Measurements from ENCODE around the gene EPN3. TPM values are rescaled to one million over a fixed set of nuclear protein-coding genes. Genes with fewer than 3 reads are reported as not detected.

Gene EPN3
- polyA plus RNA-seq, 1 of the 3 experiments (the other 2 are of a cell fraction): 0.05 TPM

DNA sequence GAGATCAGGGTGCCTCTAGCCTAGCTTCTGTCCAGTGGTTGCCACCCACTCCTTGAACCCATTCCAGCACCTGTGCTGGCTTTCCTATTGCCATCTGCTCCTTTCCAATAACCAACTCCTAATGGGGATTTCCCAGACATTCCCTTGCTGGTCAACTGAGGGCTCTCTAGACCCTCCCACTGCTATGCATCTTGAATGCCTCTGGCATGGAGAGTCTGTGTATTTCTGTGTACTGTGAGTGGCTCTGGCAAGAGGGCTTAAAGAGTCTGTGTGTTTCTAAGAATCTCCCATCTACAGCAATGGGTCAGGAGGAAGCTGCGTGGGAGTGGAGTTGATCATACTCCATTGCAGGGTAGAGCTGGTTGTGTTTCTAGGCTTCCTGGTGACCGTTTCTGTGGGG is 11.0 kb upstream of the EPN3 start:
- no peak overlapping the region for H2AFZ ChIP-seq (ENCODE audit: low read depth)
- no peaks in the 10 kb centered on the region for H3K27me3 ChIP-seq (ENCODE audit: insufficient read depth)
- H4K20me1 ChIP-seq (ENCODE audit: insufficient read depth): no peaks in the 10 kb centered on the region
- ChIA-PET CTCF (interaction anchor here (1.5 to 5.0 kb wide), 5 partner anchors 10 to 42 kb away, joined by 5 to 26 read pairs (median 6); partner anchors contain the start of gene RSAD1), POLR2A (no interaction called here)
- no peak overlapping the region for H3K9ac ChIP-seq
- no peaks in the 10 kb centered on the region for H3K36me3 ChIP-seq (replicated peaks in 1 of 2; ENCODE audit: control insufficient read depth in 1 of 2, insufficient read depth in 2 of 2, low read length in 1 of 2)
- H3K27ac ChIP-seq (ENCODE audit: low read depth in 2 of 2, low read length in 1 of 2): no peak overlapping the region
- H3K4me1 ChIP-seq (ENCODE audit: control insufficient read depth in 1 of 2, insufficient read depth in 2 of 2, low read depth in 1 of 2, low read length in 1 of 2): peaks cover 0 to 7% of the 10 kb centered on the region in 2 experiments; a peak in 1 of 4 replicates
- H3K79me2 ChIP-seq (ENCODE audit: insufficient read depth): no peaks in the 10 kb centered on the region
- no peaks in the 10 kb centered on the region for H3K9me2 ChIP-seq
- H3K4me2 ChIP-seq: no peak overlapping the region
- TF ChIP-seq, protein P1, sequence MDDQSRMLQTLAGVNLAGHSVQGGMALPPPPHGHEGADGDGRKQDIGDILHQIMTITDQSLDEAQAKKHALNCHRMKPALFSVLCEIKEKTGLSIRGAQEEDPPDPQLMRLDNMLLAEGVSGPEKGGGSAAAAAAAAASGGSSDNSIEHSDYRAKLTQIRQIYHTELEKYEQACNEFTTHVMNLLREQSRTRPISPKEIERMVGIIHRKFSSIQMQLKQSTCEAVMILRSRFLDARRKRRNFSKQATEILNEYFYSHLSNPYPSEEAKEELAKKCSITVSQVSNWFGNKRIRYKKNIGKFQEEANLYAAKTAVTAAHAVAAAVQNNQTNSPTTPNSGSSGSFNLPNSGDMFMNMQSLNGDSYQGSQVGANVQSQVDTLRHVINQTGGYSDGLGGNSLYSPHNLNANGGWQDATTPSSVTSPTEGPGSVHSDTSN (IDR thresholded peaks at IDR 0.05): no peak
- TF ChIP-seq, protein P2, sequence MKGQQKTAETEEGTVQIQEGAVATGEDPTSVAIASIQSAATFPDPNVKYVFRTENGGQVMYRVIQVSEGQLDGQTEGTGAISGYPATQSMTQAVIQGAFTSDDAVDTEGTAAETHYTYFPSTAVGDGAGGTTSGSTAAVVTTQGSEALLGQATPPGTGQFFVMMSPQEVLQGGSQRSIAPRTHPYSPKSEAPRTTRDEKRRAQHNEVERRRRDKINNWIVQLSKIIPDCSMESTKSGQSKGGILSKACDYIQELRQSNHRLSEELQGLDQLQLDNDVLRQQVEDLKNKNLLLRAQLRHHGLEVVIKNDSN (IDR thresholded peaks at IDR 0.05; ENCODE audit: borderline replicate concordance, low read depth): no peak
- no peak for TF ChIP-seq TAF1 (IDR thresholded peaks at IDR 0.05; ENCODE audit: borderline replicate concordance, low read depth, low read length)
- no peak for TF ChIP-seq FOXJ3 (CRISPR knock-in tag; IDR thresholded peaks at IDR 0.05)
- no peak for TF ChIP-seq MEF2A (IDR thresholded peaks at IDR 0.05; ENCODE audit: borderline replicate concordance, low read depth)
- TF ChIP-seq CHD2 (IDR thresholded peaks at IDR 0.05; ENCODE audit: low read length, partially characterized antibody): no peak
- TF ChIP-seq POLR2AphosphoS5 (IDR thresholded peaks at IDR 0.05; ENCODE audit: low read depth, low read length): no peak
- no peak for TF ChIP-seq TEAD4 (IDR thresholded peaks at IDR 0.05; ENCODE audit: borderline replicate concordance, insufficient read depth)
- TF ChIP-seq FOSL2 (IDR thresholded peaks at IDR 0.05; ENCODE audit: borderline replicate concordance, low read depth): no peak
- TF ChIP-seq SMC3 (IDR thresholded peaks at IDR 0.05; ENCODE audit: low read depth, low read length): no peak
- TF ChIP-seq ELF1 (IDR thresholded peaks at IDR 0.05): no peak
- TF ChIP-seq, protein P3, sequence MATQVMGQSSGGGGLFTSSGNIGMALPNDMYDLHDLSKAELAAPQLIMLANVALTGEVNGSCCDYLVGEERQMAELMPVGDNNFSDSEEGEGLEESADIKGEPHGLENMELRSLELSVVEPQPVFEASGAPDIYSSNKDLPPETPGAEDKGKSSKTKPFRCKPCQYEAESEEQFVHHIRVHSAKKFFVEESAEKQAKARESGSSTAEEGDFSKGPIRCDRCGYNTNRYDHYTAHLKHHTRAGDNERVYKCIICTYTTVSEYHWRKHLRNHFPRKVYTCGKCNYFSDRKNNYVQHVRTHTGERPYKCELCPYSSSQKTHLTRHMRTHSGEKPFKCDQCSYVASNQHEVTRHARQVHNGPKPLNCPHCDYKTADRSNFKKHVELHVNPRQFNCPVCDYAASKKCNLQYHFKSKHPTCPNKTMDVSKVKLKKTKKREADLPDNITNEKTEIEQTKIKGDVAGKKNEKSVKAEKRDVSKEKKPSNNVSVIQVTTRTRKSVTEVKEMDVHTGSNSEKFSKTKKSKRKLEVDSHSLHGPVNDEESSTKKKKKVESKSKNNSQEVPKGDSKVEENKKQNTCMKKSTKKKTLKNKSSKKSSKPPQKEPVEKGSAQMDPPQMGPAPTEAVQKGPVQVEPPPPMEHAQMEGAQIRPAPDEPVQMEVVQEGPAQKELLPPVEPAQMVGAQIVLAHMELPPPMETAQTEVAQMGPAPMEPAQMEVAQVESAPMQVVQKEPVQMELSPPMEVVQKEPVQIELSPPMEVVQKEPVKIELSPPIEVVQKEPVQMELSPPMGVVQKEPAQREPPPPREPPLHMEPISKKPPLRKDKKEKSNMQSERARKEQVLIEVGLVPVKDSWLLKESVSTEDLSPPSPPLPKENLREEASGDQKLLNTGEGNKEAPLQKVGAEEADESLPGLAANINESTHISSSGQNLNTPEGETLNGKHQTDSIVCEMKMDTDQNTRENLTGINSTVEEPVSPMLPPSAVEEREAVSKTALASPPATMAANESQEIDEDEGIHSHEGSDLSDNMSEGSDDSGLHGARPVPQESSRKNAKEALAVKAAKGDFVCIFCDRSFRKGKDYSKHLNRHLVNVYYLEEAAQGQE (IDR thresholded peaks at IDR 0.05; ENCODE audit: low read depth, low read length): no peak
- TF ChIP-seq, protein P4, sequence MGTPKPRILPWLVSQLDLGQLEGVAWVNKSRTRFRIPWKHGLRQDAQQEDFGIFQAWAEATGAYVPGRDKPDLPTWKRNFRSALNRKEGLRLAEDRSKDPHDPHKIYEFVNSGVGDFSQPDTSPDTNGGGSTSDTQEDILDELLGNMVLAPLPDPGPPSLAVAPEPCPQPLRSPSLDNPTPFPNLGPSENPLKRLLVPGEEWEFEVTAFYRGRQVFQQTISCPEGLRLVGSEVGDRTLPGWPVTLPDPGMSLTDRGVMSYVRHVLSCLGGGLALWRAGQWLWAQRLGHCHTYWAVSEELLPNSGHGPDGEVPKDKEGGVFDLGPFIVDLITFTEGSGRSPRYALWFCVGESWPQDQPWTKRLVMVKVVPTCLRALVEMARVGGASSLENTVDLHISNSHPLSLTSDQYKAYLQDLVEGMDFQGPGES (IDR thresholded peaks at IDR 0.05; ENCODE audit: low read depth, low read length): no peak
- TF ChIP-seq TCF12 (IDR thresholded peaks at IDR 0.05): no peak
- H3K4me3 ChIP-seq (ENCODE audit: low read depth in 2 of 2, low read length in 1 of 2): no peak overlapping the region
- H3K9me3 ChIP-seq: no peaks in the 10 kb centered on the region
- DNase-seq: no peak
- no peaks in the 10 kb centered on the region for H3F3A ChIP-seq (replicated peaks; ENCODE audit: insufficient read depth)
- 52% methylated on average over 2 of the region's 2 CpGs for WGBS (ENCODE audit: low lambda C conversion rate)
